ENCODE measurements around the gene FBXL12. TPM values are rescaled to one million over a fixed set of nuclear protein-coding genes. Genes with fewer than 3 reads are reported as not detected.

Gene FBXL12
- 10 to 100 TPM; 12.6 to 24.7 (median 13.4) TPM for polyA plus RNA-seq (ENCODE audit: low read depth in 6 of 6)

- ATAC-seq (ENCODE audit: low read depth in 2 of 2) (peak; percentile 83 to 85), DNase-seq (peak; percentile 100)
- Mint-ChIP-seq H3K4me1 (peaks cover 15 to 39% (median 31%) of the 10 kb centered on the region in 3 donors), H3K9me3 (peaks cover 0 to 17% (median 6%) of the 10 kb centered on the region in 7 donors), H3K4me3 (peak within 1 kb of the TSS; percentile 84 to 97 (median 92)), H3K27ac (peak within 1 kb of the TSS; percentile 88 to 99 (median 94)), H3K36me3 (peaks cover 11 to 19% of the 10 kb centered on the region in 2 donors), H3K27me3 (no peaks in the 10 kb centered on the region)
These were observed at the start of gene FBXL12 for GRCh38 chr19:9818734-9819595. FBXL12 (minus strand) TSS chr19:9819079; CDS start chr19:9818813, 266 bp downstream.

DNA sequence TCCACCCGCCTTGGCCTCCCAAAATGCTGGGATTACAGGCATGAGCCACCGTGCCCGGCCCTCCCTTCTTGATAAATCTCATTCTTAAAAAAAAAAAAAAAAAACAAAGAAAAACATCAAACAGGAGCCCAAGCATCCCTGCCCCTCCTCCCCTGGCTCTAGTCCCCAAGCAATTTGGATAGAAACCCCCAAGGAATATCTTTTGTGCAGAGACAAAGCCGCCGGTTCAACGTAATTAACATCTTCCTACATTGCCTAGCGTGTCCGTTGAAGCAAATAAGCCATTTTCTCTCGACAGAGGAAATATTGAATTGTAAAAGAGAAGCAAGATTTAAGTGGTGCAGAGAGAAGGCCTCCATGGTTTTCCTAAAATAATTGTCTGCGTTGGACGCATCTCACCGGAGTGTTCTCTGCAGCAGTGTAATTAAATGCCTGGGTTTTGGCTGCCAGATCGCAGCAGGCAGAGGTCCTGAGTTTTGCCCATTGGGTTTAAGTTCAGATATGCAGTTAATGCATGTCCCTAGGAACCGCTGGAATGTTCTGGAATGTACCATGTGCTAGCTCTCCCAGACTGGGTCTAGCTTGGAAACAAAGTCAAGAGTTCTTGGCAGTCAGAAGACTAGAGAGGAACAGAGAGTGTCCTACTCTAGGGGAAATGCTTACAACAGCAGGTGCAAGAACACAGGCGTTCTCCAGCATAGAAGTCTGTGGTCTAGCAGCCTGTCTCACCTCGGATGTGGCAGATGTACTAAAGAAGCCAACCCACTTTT lies 47.0 kb upstream of the FBXL12 start:
- H3K4me3 Mint-ChIP-seq: no peak overlapping the region

DNA sequence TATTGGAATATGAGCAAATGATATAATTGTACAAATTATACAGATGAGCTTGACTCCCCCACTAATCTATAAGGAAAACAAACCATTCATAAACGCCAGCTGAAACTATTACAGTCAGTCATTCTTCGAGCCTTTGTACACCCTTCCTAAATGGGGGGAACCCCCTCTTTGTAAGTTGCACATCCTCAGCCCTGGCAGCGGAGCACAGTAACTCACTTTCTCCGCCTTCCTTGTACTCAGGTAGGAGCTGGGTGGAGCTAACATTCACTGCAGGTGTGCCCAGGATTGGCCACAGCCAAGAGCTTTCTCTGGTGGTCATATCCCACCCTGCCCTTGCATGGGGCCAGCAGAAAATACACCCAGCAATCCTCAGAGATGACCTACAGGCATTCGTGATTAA lies 44.9 kb upstream of the FBXL12 start:
- H3K27me3 Mint-ChIP-seq: peaks cover 0 to 11% (median 3%) of the 10 kb centered on the region in 3 donors
- peak overlapping the region in 1 of 8 donors; percentile 25 for H3K4me3 Mint-ChIP-seq
- ATAC-seq (ENCODE audit: low read depth in 2 of 2) (no peak), DNase-seq (no peak)
- no peaks in the 10 kb centered on the region for H3K9me3 Mint-ChIP-seq
- H3K36me3 Mint-ChIP-seq: no peaks in the 10 kb centered on the region
- H3K4me1 Mint-ChIP-seq: peaks cover 0 to 3% (median 0%) of the 10 kb centered on the region in 3 donors
- H3K27ac Mint-ChIP-seq: no peak overlapping the region

More for the DNA sequence above, 47.0 kb upstream of the FBXL12 start:
- no peaks in the 10 kb centered on the region for H3K4me1 Mint-ChIP-seq
- ATAC-seq (ENCODE audit: low read depth in 2 of 2): no peak
- H3K27ac Mint-ChIP-seq: no peak overlapping the region
- H3K27me3 Mint-ChIP-seq: peaks cover 0 to 6% (median 3%) of the 10 kb centered on the region in 3 donors
- H3K36me3 Mint-ChIP-seq: no peaks in the 10 kb centered on the region
- no peak for DNase-seq
- no peaks in the 10 kb centered on the region for H3K9me3 Mint-ChIP-seq

DNA sequence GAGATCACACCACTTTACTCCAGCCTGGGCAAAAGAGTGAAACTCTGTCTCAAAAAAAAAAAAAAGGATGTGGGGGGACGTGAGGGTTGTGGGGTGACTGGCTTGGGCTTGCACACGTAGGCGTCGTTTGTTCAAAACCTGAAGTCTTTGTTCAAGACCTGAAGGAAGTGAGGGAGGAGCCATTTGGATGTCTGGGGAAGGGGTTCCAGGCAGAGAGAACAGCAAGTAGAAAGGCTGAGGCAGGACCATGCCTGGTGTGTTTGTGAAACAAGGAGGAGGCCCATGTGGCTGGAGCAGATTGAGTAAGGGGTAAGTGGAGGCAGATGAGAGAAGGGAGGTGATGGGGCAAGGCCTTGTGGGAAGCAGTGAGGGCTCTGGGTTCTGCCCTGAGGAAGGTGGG lies 44.1 kb upstream of the FBXL12 start:
- peak overlapping the region in 1 of 6 donors; percentile 84 for H3K27ac Mint-ChIP-seq
- peaks cover 7 to 11% (median 7%) of the 10 kb centered on the region in 3 donors for H3K4me1 Mint-ChIP-seq
- ATAC-seq (ENCODE audit: low read depth in 2 of 2) (no peak), DNase-seq (no peak)
- H3K36me3 Mint-ChIP-seq: no peaks in the 10 kb centered on the region
- peaks cover 0 to 11% (median 3%) of the 10 kb centered on the region in 3 donors for H3K27me3 Mint-ChIP-seq
- H3K9me3 Mint-ChIP-seq: no peaks in the 10 kb centered on the region
- H3K4me3 Mint-ChIP-seq: no peak overlapping the region

DNA sequence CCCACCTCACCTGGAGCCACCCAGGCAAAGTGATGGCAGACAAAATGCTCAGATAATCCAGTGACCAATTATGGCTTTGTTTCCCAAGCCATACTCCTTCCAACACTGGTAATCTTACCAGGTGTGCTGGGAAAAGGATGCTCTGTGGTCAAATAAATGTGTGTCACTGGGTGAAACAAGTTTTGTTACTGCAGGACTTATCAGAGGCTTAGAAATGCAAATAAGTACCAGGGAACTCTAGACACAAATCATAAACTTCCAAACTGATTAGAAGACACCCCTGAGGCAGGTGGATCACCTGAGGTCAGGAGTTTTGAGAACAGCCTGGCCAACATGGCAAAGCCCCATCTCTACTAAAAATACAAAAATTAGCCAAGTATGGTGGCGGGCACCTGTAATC lies 42.6 kb upstream of the FBXL12 start:
- ATAC-seq (ENCODE audit: low read depth in 2 of 2) (no peak), DNase-seq (no peak)
- peaks cover 0 to 2% (median 0%) of the 10 kb centered on the region in 7 donors for H3K9me3 Mint-ChIP-seq
- H3K4me1 Mint-ChIP-seq: peaks cover 13 to 22% (median 15%) of the 10 kb centered on the region in 3 donors
- no peak overlapping the region for H3K27ac Mint-ChIP-seq
- peaks cover 0 to 11% (median 3%) of the 10 kb centered on the region in 3 donors for H3K27me3 Mint-ChIP-seq
- no peaks in the 10 kb centered on the region for H3K36me3 Mint-ChIP-seq
- H3K4me3 Mint-ChIP-seq: no peak overlapping the region

DNA sequence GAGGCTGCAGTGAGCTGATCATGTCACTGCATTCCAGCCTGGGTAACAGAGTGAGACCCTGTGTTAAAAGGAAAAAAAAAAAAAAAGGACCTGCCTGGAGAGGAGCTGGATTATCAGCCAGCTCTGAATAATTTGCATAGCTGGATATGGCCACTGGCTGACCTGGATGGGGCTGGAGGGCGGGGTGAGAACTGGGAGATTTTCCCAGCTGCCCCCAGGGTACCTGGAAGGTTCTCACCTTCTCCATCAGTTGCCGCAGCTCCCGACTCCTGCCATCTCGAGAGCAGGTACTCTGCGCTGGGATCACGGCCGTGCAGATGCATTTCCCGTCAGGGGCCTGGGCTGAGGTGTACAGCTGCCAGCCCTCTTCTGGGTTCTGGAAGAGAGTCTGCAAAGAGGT lies 41.5 kb upstream of the FBXL12 start:
- peak overlapping the region in 1 of 8 donors; percentile 44 for H3K4me3 Mint-ChIP-seq
- peaks cover 13 to 22% (median 15%) of the 10 kb centered on the region in 3 donors for H3K4me1 Mint-ChIP-seq
- peaks cover 0 to 2% (median 0%) of the 10 kb centered on the region in 7 donors for H3K9me3 Mint-ChIP-seq
- no peak for DNase-seq
- no peak for ATAC-seq (ENCODE audit: low read depth in 2 of 2)
- peaks cover 0 to 11% (median 3%) of the 10 kb centered on the region in 3 donors for H3K27me3 Mint-ChIP-seq
- H3K36me3 Mint-ChIP-seq: no peaks in the 10 kb centered on the region
- H3K27ac Mint-ChIP-seq: peak overlapping the region in 1 of 6 donors; percentile 15

- ATAC-seq (ENCODE audit: low read depth in 2 of 2): no peak
- Mint-ChIP-seq H3K36me3 (no peaks in the 10 kb centered on the region), H3K9me3 (peaks cover 0 to 3% (median 0%) of the 10 kb centered on the region in 7 donors), H3K27me3 (peaks cover 0 to 11% (median 3%) of the 10 kb centered on the region in 3 donors), H3K4me1 (peaks cover 15 to 22% (median 16%) of the 10 kb centered on the region in 3 donors), H3K27ac (peak overlapping the region in 1 of 6 donors; percentile 56), H3K4me3 (peak overlapping the region in 3 of 8 donors; percentile 12 to 40 (median 30))
- no peak for DNase-seq
These were observed 39.9 kb upstream of the FBXL12 start for GRCh38 chr19:9858766-9859165.

- peak overlapping the region in 3 of 8 donors; percentile 49 to 65 (median 64) for H3K4me3 Mint-ChIP-seq
- peaks cover 0 to 5% (median 0%) of the 10 kb centered on the region in 7 donors for H3K9me3 Mint-ChIP-seq
- peak in 1 of 2 donors; percentile 25 for ATAC-seq (ENCODE audit: low read depth in 2 of 2)
- no peaks in the 10 kb centered on the region for H3K36me3 Mint-ChIP-seq
- H3K27ac Mint-ChIP-seq: peak overlapping the region in 5 of 6 donors; percentile 54 to 98 (median 69)
- H3K27me3 Mint-ChIP-seq: peaks cover 0 to 9% (median 2%) of the 10 kb centered on the region in 3 donors
- H3K4me1 Mint-ChIP-seq: peaks cover 15 to 22% (median 18%) of the 10 kb centered on the region in 3 donors
- no peak for DNase-seq
These were observed 39.3 kb upstream of the FBXL12 start for GRCh38 chr19:9857920-9858746.

- Mint-ChIP-seq H3K4me1 (peaks cover 15 to 22% (median 18%) of the 10 kb centered on the region in 3 donors), H3K27me3 (peaks cover 0 to 5% (median 0%) of the 10 kb centered on the region in 3 donors), H3K36me3 (no peaks in the 10 kb centered on the region), H3K27ac (peak overlapping the region in 1 of 6 donors; percentile 51), H3K9me3 (peaks cover 0 to 5% (median 0%) of the 10 kb centered on the region in 7 donors), H3K4me3 (peak overlapping the region in 1 of 8 donors; percentile 8)
- no peak for ATAC-seq (ENCODE audit: low read depth in 2 of 2)
- no peak for DNase-seq
These were observed 38.3 kb upstream of the FBXL12 start for GRCh38 chr19:9857076-9857721.

DNA sequence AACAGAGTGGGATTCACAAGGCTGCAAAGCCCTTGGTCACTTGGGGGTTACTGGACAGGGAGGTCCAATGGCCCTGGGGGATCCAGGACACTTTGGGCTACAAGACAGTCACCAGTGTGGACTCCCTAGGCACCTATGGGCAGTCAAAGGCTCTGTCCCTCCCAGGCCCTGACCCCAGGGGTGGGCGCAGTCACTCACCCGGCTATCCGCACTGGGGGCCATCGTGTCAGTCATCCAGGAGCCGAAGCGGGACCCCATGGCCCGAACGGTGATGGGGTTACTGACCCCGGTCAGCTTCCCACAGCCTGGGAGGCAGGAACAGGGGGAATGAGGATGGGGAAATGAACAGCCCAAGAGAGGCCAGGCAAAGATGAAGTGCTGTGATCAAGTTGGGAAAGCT lies 37.7 kb upstream of the FBXL12 start:
- Mint-ChIP-seq H3K27ac (peak overlapping the region in 1 of 6 donors; percentile 82), H3K4me3 (no peak overlapping the region), H3K9me3 (peaks cover 0 to 5% (median 0%) of the 10 kb centered on the region in 7 donors), H3K36me3 (no peaks in the 10 kb centered on the region), H3K4me1 (peaks cover 15 to 22% (median 18%) of the 10 kb centered on the region in 3 donors), H3K27me3 (peaks cover 0 to 5% (median 0%) of the 10 kb centered on the region in 3 donors)
- DNase-seq (no peak), ATAC-seq (ENCODE audit: low read depth in 2 of 2) (no peak)

GRCh38 chr19:9854282-9854846 lies 35.5 kb upstream of the FBXL12 start:
- no peak for DNase-seq
- Mint-ChIP-seq H3K4me3 (no peak overlapping the region), H3K27me3 (peaks cover 0 to under 1% (median 0%) of the 10 kb centered on the region in 3 donors), H3K27ac (no peak overlapping the region), H3K9me3 (peaks cover 0 to 5% (median 0%) of the 10 kb centered on the region in 7 donors), H3K36me3 (no peaks in the 10 kb centered on the region), H3K4me1 (peaks cover 15 to 22% (median 18%) of the 10 kb centered on the region in 3 donors)
- no peak for ATAC-seq (ENCODE audit: low read depth in 2 of 2)

Data from naive B cell (primary cell).